Omental fat pad (tissue), 4 donors: ENCODE results near the gene TARBP1. TPM values are rescaled to one million over a fixed set of nuclear protein-coding genes. Genes with fewer than 3 reads are reported as not detected.
"Not testable (repeated sequence)": the region's sequence is repeated elsewhere in the genome, so short reads cannot be mapped to it uniquely, and the experiment has no call there.

Source experiments
- ATAC-seq: fragments of 150-250 bp; one replicate; pipeline ENCODE4 v1.9.1; 2016; ENCODE audit warnings: mild to moderate bottlenecking, moderate library complexity; ENCODE audit not compliant: low FRiP score
- DNase-seq: peaks from one replicate; pipeline ENCODE4 v3.0.0-alpha.2; 2019; ENCODE audit warnings: low spot score
- CTCF ChIP-seq, 3 donors: fragments of 450-650 bp; IDR thresholded peaks; one replicate each; pipeline ENCODE4 v1.5.1; 2016 to 2017; ENCODE audit warnings: antibody characterized with exemption in 3 of 3, mild to moderate bottlenecking in 3 of 3, moderate library complexity in 2 of 3
- total RNA-seq, 4 donors: library from RNA; depleted of rRNA; stranded (reverse); fragments of >200 nt; gene quantifications; one replicate each; pipeline ENCODE4 v1.1.0, GENCODE V29; 2016

Gene TARBP1
- total RNA-seq, 4 donors from 2014 or later: 12.1 to 26.0 (median 13.6) TPM

- ATAC-seq (no peak), DNase-seq (no peak)
Observed at GRCh38 chr1:234521836-234522235, 42.9 kb upstream of the TARBP1 start.

GRCh38 chr1:234520908-234521817 lies 42.2 kb upstream of the TARBP1 start:
- no peak for TF ChIP-seq CTCF (IDR thresholded peaks at IDR 0.05)
- ATAC-seq (no peak), DNase-seq (no peak)

More at GRCh38 chr1:234521836-234522235, 42.9 kb upstream of the TARBP1 start:
- TF ChIP-seq CTCF (IDR thresholded peaks at IDR 0.05): no peak

DNA sequence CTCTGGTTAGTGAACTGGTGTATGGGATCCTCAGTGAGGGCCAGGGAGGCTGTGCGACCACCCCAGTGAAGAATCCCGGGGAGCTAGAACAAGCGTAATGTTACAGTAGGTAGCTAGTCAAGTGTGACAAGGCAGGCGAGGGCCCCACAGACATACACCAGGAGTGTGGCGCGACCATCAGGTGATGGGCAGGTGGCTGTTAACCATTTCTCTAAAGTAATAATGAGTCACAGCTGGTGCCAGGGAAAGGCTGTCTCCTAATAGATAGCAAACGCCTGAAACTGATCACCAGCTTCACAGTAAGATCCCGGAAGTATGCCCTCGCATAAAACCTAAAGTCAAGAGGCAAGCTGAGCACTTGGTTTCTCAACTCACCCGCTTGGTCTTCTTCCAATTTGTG lies 40.5 kb upstream of the TARBP1 start:
- DNase-seq (no peak), ATAC-seq (no peak)
- TF ChIP-seq CTCF (IDR thresholded peaks at IDR 0.05): no peak

- DNase-seq (no peak), ATAC-seq (no peak)
- no peak for TF ChIP-seq CTCF (IDR thresholded peaks at IDR 0.05)
Observed at GRCh38 chr1:234518876-234519275, 39.9 kb upstream of the TARBP1 start.

- not testable (repeated sequence) for DNase-seq, ATAC-seq
Observed at GRCh38 chr1:234518086-234518485, 39.1 kb upstream of the TARBP1 start.

- no peak for ATAC-seq
- no peak for DNase-seq
- TF ChIP-seq CTCF (IDR thresholded peaks at IDR 0.05): no peak
Observed at GRCh38 chr1:234517110-234517802, 38.3 kb upstream of the TARBP1 start.

- DNase-seq: no peak
- ATAC-seq: no peak
- no peak for TF ChIP-seq CTCF (IDR thresholded peaks at IDR 0.05)
Observed at GRCh38 chr1:234515821-234516241, 36.9 kb upstream of the TARBP1 start.
